Fibroblast of peridontal ligament (primary cell): ENCODE measurements around the gene ISCA1.

Experiments
- DNase-seq: peaks from one replicate; pipeline ENCODE4 v3.0.0-alpha.2; 2010; ENCODE audit errors: extremely low read depth

The ISCA1 gene

GRCh38 chr9:86285261-86285660, 2.9 kb upstream of the ISCA1 start:
- DNase-seq = no peak

DNA sequence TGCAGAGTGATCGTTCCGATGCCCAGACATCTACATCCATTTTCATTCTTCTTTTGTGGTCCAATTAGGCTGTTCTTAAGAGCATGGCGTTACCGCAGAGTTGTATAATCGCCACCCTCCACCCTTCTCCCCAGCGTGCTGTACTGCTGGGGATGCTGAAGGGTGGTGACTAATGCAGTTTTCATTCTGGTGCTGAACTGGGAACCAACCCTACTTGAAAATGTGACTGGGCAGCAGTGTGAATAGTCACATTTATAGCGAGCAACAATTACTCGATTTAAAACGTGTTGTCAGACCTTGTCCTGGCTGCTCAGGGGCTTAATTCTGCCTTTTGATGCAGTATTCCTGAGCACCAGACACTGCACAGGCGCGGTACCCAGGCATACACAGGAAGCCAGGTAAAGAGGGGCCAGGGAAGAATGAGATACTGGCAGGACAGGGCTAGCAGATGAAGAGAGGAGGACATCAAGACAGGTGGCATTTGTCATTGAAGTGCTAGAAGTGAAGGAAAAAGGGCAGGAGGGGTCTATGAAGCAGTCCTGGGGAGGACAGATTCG, 719 bp upstream of the ISCA1 start:
- DNase-seq = peak; percentile 86

- peak; percentile 31 for DNase-seq
Measured at GRCh38 chr9:86281593-86282076, 703 bp downstream of the ISCA1 start.

DNA sequence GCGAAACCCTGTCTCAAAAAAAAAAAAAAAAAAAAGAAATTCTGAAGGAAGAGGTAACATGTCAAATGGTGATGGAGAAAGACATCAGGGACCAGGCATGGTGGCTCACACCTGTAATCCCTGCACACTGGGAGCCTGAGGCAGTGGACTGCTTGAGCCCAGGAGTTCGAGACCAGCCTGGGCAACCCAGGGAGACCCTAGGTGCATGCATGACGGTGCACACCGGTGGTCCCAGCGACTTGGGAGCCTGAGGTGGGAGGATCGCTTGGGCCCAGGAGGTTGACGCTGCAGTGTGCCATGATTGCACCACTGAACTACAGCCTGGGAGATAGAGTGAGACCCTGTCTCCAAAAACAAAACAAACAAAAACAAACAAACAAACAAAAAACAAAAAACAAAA, 1.8 kb downstream of the ISCA1 start:
- no peak for DNase-seq

DNA sequence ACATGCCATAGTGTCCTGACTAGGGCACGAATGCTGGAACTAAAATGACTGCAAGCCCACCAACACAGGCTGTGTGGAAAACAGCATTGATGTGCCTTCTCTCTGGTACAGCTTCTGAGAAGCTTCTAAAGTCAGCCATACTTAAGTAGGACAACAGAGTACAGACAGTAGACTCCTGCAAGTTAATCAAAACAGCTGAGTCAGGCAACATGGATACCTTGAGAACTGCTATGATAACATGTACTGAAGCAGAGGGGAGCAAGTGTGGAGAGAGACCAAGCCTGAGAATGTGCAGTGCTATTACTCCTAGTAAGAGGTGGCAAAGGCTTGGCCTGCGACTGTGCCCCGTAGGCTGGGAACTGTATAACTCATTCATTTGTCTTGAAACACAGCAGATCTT, 2.5 kb downstream of the ISCA1 start:
- no peak for DNase-seq

DNA sequence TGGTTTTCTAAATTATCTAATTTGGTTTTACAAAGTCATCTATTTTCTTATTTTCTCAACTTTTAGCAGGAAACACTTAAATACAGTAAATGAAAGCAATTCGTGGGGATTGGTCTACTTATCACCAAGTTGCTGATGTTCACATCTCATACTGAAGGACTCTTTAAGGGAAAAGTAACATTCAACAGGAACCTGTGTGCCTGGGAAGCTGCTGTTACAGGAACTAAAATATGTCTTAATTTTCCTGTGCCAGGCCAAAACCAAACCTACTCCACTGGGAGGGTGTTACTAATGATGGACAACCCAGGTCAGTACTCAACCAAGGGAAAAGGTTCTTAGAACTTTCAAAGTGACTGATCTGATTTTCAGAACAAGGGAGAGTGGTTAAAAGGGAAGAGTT, 5.3 kb downstream of the ISCA1 start:
- DNase-seq = no peak

- no peak for DNase-seq
Measured at GRCh38 chr9:86275962-86276361, 6.4 kb downstream of the ISCA1 start.

DNA sequence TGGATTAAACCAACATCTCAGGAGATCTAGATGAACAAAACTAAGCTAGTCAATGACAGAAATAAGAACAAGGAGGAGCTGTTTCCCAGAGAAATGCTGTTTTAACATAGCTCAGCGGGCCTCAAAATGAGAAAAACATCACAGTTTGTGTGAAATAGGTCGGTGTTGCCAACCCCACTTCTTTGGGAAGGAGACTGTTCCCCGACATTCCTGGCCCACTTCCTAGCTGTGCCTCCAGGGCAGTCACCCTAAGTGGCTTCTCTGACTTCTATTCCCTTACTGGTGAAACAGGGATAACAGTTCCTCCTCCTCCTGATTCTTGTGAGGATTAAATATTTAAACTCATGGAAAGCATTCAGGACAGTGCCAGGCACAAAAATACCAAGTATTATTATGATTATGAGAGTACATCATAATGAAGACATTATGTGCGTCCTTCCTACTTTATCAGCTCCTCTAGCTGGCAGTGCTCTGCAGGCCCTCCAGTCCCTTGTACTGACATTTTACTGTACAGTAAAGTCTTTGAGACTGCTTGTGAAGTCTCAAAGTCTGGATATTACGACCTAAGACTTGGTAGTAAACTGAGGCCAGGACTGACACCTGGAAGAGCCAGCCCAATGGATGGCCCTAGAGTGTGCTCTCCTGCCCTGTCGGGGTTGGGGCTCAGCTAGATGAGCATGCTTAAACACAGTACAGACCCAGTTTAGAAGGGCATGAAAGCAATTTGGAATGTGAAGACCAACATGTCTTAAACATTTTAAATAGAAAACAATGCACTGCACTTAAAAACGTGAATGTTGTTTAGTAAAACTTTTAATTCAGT, 7.3 kb downstream of the ISCA1 start:
- DNase-seq = no peak

- DNase-seq = no peak
Measured at GRCh38 chr9:86272221-86272620, 10.1 kb downstream of the ISCA1 start.

DNA sequence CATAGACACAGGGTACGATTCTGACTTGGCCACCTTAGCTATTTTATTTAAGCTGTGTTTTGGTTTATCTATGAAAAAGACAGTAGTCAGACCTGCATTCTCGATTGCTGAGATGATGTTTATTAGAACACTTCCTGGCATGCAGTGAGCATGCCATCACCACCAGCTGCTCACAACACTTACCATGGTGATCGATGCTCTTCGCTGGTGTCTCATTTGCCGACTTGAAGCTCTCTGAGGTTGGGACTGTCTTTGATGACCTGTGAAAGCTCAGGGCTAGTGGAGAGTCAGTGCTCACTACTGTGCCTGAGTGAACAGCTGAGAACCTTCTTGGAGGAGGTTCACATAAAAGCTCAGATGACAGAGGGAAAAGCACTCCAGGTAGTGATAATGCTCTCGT, 18.5 kb downstream of the ISCA1 start:
- DNase-seq = no peak

DNA sequence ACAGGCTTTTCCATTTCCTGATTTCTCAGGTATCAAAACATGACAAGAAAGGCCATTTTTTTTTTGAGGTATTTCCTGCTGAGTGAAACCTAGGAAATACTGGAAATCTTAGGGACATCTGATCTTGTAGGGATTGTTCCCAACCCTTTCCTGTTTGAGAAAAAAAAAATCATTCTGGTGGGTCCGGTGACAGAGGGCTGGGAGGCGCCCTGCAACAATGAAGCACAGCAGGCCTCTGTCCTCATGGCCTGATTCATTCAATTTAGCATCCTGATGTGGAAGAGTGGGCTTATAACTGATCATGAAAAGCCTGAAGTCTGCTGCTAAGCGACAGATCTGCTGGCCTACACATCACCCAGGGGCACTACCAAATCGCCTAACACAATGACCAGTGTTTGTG, 19.8 kb downstream of the ISCA1 start:
- no peak for DNase-seq

DNA sequence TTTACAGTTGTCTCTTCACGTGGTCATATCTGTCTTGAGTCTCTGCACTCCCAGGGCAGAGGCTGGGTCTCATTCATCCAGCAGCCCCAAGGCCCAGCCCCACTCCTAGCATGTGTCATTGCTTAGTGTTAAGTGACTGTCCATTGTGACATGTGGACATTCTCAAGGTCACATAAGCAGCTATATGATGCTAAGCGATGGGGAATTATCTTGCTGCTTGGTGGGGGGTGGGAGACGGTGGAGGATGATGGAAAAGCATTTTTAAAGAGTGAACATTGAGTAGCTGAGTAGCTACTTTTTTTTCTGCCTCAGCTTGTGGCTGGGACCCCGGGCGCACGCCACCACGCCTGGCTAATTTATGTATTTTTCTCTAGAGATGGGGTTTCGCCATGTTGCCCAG, 22.8 kb downstream of the ISCA1 start, which contains the start of gene C9orf153:
Gene C9orf153, minus strand, starts transcription at position 101 of the 400 bp plus-strand sequence. CDS start 30,054 bp downstream, outside the sequence.
- no peak for DNase-seq

DNA sequence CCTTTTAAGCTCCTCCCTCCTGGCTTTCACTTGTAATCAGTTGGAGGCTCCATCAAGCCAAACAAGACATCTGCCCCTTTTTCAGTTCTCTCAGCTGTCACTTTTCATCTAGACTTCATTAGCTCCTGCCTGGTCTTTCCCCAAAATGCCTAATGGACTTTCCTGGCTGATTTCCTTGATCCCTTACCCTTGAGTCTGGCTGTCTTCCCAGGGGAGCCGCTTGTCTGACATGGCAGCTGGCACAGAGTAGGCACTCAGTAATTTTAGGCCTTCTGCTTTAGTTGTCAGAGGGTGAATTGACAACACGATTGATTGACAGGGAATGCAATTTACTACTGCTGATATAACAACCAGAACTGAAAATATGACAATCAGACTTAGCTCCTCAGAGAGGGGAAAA, 24.9 kb downstream of the ISCA1 start:
- DNase-seq = no peak

GRCh38 chr9:86256653-86257052, 25.7 kb downstream of the ISCA1 start:
- DNase-seq = no peak

DNA sequence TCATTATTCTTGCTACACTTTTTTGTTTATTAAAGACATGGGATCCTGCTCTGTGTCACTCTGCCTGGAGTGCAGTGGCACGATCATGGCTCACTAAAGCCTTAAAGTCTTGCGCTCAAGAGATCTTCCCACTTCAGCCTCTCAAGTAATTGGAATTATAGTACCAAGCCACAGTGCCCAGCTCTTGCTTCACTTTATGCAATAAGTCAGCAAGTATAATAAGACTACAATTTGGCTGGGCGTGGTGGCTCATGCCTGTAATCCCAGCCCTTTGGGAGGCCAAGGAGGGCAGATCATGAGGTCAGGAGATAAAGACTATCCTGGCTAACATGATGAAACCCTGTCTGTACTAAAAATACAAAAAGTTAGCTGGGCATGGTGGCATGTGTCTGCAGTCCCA, 28.8 kb downstream of the ISCA1 start:
- no peak for DNase-seq

DNA sequence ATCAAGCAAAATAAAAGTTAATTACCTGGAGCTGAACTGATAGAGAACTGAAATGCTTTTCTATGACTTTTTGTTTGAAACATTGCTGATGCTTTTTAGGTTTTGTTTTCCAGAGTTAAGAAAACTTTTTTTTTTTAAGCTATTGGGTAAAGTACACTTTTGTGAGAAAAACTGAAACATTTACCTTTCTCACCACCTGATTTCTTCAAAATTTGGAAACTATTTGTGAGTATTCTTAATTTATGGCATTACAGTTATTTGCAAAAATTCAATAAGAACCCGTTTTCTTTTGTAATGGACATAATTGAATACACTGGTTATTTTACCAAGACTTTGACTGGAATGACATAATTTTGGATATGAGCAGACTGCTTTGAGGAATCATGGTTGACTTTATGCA, 29.5 kb downstream of the ISCA1 start:
- no peak for DNase-seq

DNA sequence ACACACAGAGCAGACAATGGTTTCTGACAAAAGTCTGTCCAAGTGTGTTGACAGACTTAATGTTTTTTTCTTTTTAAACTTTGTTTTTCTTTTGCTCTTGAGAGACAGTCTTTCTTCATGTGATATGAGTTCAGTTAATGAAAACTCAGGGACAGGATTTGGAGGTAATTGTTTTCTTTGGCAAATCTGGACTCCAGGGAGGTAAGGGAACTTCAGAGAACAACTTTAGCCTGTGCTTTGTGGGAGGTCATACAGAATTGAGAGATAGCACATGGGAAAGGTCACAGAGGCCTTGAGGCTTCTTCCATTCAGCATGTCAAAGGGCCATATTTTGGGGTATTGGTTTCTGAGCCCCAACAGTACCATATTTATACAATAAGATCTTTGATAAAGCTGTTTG, 32.2 kb downstream of the ISCA1 start:
- no peak for DNase-seq

GRCh38 chr9:86248746-86249145, 33.6 kb downstream of the ISCA1 start:
- no peak for DNase-seq

DNA sequence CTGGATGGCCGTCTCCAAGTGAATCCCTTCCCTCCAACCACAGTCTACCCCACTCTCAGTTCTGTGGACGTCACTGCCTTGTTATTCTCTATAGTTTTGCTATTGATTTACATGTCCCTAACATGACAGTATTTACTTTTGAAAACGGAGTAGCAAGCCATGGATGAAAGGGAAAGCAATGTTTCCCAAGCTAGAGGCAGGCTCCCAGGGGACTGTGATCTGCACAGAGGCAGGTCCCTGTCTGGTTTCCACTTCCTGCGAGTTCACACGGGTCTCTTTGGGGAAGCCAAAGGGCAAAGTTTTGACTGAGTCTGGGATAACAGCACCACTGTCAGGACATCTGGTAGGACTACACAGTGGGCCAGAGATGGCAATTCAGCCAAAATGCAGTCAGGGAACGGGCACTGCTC, 35.6 kb downstream of the ISCA1 start:
- DNase-seq = peak; percentile 43

DNA sequence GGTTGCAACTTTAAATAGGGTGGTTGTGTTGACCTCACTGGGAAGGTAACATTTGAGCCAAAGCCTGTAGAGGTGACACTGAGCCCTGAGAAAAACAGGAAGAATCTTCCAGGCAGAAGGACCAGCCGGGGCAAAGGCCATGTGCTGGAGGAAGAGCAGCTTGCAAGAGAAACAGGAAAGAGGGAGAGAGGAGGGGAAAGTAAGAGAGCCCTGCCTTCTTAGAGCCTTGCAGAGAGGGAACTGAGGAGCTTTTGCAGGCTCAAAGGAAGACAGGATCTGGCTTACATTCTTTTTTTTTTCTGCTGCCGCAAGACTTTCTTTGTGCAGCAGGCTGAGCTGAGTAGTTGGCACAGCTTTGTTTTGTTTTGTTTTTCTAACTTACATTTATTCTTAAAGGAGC, 40.3 kb downstream of the ISCA1 start:
- peak; percentile 14 for DNase-seq

DNA sequence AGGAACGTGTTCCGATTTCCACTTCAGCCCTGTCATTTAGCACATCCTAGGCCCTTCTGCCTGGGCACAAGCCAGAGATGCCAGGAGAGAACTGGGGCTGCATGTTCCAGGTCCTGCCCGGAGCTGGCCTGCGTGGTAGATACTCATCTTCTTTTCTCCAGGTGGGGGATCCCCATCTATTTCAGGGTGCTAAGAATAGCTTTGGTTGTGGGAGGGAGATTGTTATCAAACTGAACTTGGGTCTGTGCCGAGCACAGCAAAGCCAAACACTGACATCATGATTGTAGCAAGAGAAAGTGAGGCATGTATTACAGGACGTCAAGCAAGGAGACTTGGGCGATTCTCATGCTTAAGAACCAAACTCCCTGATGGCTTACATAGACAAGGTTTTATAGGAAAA, 41.1 kb downstream of the ISCA1 start:
- peak; percentile 13 for DNase-seq

- DNase-seq = peak; percentile 48
Measured at GRCh38 chr9:86238861-86239770, 43.2 kb downstream of the ISCA1 start.
